Activated CD8-positive, alpha-beta memory T cell treated with anti-CD3 and anti-CD28 coated beads, Interleukin-2, amount 50 U/mL, for 48 hours (primary cell): ENCODE data around the gene A3GALT2.
A peak's percentile ranks its signal among the peaks of the same experiment; 100 is the strongest.
"Not testable (repeated sequence)": the region's sequence is repeated elsewhere in the genome, so short reads cannot be mapped to it uniquely, and the experiment has no call there.

Experiments
- DNase-seq: peaks from one replicate; pipeline ENCODE4 v3.0.0-alpha.2; 2020

A3GALT2 gene

DNA sequence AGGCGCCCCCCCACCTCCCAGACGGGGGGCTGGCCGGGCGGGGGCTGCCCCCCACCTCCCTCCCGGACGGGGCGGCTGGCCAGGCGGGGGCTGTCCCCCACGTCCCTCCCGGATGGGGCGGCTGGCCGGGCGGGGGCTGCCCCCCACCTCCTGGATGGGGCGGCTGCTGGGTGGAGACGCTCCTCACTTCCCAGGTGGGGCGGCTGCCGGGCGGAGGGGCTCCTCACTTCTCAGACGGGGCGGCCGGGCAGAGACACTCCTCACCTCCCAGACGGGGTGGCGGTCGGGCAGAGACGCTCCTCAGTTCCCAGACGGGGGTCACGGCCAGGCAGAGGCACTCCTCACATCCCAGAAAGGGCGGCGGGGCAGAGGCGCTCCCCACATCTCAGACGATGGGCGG, 11.5 kb downstream of the A3GALT2 start:
- not testable (repeated sequence) for DNase-seq

DNA sequence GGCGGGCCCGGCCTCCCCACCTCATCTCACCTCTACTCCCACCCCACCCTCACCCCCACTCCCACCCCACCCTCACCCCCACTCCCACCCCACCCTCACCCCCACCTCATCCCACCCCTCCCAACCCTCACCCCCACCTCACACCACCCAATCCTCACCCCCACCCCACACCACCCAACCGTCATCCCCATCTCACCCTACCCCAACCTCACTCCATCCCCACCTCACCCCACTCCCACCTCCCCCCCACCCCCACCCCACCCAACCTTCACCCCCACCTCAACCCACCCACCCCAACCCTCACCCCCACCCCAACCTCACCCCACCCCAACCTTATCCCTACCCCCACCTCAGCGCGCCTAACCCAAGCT, 13.4 kb downstream of the A3GALT2 start:
- DNase-seq = no peak

DNA sequence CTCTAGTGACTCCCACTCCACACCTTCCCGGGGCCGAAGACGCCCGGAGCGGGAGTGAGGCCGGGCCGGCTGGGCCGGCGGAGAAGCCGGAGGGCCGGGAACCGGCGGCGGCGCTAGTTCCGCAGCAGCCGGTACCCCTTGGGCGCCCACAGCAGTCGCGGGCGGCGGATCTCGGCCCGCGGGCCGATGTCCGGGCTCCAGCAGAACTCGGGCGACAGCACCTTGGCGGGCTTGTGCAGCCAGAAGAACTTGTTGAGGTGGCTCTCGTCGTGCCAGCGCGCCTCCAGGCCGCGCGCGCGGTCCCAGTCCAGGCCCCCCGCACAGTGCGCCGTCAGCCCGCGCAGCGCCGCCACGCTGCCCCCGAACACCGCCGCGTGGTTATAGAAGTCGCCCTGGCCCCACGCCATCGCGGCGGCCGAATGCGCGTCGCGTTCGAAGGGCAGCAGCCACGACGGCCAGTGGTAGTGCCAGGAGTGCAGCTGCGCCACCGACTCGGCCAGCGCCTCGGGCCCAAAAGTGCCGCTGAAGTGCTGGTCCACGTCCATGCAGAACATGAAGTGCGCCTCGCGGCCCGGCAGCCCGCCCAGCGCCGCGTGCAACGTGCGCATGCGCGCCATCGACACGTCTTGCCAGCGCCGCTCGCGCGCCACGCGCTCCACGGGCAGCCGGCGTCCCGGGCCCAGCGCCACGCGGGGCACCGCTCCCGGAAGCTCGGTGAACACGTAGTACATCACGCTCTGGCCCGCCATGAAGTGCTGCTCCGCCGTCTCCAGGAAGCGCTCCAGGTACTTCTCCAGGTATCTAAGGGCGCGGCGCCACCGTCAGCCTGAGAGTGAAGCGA, 14.0 kb downstream of the A3GALT2 start:
- no peak for DNase-seq

DNA sequence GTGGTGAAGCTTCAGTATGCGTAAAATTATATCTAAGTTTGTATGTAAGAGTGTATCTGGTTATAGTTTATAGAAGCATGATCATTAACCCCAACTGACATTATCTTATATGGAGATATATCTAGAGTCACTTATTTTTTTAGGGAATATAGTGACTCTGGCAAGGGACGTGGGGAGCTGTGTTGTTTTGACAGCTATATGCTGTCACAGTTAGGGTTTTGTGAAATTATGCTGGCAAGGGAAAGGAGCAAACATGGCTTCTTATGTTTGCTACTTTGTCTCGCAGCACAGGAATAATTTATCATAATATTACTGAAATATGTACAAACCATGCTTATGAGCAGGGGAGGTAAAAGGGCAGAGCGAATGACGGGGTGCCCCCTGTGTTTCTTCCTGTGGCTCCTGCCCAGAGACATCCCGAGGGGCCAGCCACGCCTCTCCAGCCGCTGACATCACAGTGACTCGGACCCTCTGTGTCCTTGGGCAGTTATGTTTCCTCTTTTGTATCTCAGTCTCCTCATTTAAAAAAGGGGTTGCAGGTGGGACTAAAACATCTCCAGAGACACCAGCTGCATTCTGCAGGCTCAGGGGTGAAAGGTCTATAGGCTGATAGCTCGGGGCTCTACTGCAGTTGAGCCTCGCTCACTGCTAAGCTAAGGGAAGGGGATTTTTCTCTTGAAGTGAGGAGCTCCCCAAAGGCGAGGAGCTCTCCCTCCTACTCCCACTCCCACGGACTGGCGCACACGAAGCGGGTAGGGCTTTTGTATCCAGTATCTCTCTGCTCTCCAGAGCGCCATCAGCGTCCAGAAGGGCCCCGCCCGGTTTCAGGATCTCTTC, 14.9 kb downstream of the A3GALT2 start:
- DNase-seq = no peak

DNA sequence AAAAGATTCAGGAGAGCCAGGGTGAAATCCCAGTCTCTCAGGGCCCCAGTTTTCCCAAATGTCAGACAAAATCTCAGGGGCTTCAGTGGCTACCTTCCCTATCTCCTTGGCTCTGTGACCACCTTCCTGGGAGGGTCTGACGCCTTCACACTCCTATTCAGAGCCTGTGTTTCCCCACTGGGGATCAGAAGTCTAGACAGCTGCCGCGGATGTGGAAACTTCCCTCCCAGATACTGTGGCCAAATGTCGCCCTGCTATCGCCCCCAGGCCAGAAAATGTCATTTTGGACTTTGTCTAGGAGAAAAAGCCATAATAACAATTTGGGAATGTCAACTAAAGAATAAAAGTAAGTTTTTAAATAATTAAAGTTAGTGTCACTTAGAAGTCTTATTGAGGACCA, 15.9 kb downstream of the A3GALT2 start:
- no peak for DNase-seq

DNA sequence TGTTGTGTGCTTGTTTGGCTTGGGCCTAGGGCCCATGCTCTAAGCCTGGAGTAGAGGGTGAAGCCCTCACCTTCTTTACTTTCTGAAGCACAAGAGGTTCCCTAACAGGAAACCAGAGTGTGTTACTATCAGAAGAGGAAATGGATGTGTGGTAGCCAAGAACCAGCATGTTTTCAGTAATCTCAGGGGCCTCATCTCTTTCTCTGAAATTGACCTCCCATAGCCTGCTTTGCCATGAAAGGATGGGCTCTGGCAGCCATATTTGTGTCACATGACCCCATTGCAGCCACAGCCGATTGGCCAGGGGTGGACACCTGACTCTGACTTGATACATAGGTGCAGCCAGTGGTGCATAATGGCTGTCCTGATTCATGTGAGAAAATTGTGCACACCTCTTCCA, 18.6 kb downstream of the A3GALT2 start:
- no peak for DNase-seq

DNA sequence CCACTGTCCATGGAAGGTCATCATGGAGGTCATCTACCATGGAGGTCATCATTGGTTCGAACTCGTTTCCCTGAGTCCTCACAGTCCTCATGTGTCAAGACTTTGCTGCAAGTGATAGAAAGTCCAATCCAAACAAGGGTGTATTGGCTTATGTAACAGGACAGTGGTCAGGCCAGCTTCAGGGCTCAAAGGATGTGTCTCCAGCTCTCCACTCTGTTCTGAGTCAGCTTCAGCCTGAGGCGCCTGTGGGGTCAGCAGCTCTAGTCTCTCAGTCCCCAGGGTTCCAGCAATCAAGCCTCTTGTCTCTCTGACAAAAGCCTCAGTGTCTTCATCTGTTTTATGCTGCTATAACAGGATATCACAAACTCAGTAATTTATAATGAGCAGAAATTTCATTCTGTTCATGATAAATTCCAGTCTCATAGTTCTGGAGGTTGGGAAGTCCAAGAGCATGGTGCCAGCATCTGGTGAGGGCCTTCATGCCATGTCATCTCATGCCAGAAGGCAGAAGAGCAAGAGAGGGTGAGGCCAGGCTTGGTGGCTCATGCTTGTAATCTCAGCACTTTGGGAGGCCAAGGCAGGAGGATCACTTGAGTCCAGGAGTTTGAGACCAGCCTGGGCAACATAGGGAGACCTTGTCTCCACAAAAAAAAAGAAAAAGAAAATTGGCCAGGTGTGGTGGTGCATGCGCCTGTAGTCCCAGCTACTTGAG, 19.5 kb downstream of the A3GALT2 start:
- DNase-seq = no peak

DNA sequence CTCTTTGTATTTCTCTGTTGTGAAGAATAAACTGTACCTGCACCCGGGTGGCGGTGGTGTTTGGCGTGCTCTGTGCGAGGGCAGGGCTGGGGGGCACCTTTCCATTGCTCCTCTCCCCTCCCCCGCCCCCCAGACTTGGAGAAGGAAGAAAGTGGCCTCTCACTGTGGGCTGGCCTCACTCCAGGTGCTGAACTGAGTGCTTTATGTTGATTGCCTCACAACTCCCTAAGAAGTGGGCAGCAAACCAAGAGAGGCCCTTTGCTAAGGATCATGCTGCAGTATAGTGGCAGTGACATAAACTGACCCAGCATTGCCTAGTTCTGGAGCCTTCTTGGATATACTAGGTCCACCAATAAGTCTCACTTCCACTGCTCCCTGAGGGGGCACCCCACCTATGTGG, 20.2 kb downstream of the A3GALT2 start:
- DNase-seq = no peak

DNA sequence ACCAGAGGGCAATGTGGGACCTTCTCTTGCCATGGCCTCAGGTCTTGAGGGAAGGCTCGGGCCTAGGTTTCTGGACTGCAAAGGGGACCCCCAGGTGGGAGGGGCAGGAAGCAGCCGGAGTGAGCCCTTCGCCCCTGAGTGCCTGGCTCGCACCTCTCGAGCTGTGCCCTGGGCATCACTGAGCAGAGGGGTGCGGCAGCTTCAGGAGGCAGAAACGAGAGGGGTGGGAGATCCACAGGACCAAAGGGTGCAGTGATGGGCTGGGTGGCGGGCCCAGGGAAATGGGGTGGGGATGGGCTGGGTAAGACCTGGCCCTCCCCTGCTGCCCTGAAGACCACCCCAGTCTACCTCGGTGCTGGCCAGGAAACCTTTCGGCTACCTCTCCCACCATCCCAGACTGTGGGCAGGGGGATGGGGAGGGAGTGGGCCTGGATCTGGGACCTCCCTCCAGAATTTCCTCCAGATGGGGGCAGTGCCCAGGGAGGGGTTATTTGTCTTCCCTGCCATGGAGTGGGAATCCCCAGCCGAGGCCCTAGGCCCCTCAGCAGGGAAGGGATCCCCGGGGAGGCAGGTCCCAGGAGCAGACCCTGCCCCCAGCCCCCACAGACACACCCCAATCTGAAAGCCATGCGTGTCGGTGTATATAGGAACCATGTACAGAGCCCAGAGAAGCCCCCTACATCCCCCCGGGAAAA, 21.3 kb downstream of the A3GALT2 start:
- DNase-seq = no peak

DNA sequence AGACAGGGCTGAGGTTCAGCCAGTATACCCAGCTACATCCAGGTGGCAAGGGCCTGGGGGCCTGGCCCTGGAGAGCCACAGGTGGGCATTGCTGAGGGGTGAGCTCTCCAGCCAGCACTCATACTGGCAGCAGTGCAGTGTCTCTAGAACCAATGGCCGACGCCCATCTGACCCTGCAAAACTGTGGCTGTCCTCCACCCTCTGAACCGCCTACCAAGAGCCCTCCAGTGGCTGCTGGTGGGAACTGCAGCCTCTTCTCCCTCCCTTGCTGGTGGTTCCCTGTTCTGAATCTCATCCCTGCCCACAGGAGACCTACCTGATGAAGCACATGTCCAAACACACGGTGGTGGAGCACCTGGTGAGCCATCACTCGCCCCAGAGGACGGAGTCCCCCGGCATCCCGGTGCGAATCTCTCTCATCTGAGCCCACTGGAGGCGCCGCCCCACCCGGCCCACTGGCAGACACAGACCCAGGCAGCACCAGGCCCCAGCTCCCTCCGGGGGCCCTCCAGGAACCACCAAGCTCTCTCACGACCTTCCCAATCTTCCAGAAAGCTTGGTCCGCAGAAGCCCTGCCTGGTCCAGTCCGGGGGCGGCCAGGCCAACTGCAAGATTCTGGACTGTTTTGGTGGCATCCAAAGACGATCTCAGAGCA, 22.1 kb downstream of the A3GALT2 start:
- peak; percentile 82 for DNase-seq

DNA sequence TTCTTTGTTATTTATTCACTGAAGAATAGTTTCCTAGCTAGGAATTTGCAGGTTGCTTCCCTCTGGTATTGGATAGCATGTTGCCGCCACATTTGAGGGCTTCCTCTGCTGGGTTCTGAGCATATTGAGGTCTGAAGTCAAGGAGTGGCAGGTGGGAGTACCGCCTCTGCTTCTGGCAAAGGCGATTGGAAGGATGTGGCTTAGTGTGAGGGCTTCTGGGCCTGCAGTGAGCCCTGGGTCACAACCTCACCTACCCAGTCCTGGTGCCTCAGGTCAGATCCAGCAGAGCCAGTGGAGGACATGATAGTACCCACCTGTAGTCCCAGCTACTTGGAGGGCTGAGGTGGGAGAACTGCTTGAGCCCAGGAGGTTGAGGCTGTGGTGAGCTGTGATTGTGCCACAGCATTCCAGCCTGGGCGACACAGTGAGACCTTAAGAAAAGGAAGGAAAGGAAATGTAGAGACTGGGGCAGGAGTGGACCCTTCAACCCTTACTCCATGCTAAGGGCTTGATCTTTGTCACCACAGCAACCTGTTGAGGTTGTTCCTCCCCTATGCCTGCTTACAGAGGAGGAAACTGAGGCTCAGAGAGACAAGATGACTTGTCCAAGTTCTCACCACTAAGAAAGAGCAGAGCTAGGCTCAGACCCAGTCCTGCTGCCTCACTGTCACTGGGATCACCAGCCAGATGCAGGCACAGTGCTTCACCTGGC, 22.8 kb downstream of the A3GALT2 start:
- DNase-seq = no peak

DNA sequence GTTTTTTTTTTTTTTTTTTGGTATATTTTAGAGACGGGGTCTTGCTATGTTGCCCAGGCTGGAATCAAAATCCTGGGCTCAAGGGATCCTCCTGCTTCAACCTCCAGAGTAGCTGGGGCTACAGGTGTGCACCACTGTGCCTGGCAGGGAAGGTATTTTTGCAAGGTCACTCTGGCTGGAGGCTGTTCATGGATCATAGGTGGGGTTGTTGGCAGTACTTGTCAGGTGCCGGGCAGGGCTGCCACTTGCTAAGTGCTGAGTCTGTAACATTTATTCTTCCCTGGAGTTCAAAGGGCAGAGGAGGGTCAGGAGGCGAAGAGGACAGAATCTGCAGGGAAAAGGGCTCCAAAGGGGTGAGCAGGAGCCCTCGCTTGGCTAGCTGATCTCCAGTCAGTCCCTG, 24.1 kb downstream of the A3GALT2 start:
- DNase-seq = no peak

DNA sequence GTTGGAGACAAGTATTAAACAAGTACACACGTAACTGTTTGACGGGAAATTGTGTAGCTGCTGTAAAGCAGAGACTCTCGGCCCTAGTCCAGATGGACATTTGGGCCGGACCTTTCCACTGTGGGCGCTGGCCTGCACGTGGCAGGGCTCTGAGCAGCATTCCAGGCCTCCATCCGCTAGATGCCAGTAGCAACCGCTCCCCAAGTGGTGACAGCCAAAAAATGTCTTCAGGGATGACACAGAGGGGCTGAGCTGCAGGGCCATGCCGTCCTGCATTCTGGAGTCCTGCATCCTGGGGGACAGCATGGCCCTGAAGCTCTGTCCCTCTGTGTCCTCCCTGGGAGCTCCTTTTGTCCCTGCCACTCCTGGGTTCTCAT, 24.8 kb downstream of the A3GALT2 start:
- no peak for DNase-seq

DNA sequence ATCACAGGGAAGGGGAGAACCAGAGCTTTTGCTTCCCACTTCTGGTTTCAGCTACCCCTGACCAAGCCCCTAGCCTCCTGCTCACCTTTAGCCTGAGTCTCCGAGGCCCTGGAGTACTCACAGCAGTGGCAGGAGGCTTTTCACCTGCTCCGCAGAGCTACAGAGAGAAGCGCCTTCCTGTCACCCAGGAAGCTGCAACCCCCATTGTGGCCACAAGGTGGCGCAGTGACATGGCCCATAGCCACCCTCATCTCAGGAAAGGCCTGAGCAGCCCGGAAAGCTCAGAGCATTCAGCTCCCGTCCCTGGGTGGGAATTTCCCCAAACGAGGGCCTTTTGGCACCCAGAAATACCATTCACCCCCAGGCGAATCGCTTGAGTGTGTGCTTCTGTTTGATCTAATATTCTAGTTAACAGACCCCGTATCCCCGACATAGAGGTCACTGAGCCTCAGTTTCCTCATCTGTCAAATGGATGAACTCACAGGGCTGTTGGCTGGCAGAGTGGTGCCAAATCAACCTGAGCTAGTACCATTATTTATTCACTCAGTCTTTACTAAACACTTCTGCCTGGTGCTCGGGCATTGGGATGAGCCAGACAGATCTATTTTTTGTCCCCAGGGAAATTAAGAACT, 25.3 kb downstream of the A3GALT2 start:
- DNase-seq = peak; percentile 97

DNA sequence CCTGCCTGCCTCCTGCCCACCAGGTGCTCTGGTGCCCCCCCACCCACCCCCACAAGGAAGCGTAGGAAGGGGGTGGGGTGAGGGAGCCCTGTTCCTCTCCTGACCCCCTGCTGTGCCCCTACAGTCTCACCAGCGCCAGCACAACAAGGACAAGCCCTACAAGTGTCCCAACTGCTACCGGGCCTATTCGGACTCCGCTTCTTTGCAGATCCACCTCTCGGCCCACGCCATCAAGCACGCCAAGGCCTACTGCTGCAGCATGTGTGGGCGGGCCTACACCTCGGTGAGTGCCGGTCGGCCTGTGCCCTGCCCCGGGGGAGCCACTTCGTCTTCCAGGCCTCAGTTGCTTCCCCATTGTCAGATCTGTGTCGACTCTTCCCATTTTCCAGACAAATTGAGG, 25.9 kb downstream of the A3GALT2 start:
- DNase-seq = no peak

DNA sequence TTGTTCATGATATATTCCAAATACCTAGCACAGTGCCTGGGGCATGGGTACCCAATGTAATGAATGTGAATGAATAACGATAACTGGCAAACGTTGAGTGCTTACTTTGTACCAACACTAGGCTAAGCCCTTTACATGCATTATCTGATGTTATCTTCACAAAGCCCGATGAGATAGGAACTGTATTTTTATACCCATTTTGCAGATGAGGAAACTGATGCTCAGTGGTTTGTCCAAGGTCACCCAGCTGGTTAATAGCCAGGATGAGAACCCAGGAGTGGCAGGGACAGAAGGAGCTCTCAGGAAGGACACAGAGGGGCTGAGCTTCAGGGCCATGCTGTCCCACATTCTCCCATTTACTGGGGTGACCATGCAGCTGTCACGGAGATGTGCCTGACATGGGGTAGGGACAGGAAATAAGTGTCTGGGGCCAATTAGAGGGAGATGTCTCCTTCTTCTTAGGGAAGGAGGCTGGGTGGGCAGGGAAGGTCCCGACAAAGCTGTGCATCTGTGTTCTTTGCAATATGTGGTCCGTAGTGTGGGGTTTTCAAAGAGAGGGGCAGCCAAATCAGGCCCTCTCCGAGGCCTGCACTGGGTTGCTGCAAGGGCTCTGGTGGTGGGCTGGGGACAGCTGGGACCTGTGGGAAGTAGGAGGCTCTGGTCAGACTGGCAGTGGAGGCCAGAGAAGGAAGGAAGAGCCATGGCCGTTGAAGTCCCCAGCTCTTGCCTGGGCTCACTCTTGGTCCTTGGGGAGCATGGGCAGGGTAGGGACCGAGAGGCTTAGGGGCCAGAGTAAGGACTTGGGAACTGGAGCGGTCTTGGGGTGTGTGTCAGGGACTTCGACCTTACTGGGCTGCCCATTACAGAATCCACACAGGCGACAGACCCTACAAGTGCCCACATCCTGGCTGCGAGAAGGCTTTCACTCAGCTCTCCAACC, 26.6 kb downstream of the A3GALT2 start:
- DNase-seq = no peak

DNA sequence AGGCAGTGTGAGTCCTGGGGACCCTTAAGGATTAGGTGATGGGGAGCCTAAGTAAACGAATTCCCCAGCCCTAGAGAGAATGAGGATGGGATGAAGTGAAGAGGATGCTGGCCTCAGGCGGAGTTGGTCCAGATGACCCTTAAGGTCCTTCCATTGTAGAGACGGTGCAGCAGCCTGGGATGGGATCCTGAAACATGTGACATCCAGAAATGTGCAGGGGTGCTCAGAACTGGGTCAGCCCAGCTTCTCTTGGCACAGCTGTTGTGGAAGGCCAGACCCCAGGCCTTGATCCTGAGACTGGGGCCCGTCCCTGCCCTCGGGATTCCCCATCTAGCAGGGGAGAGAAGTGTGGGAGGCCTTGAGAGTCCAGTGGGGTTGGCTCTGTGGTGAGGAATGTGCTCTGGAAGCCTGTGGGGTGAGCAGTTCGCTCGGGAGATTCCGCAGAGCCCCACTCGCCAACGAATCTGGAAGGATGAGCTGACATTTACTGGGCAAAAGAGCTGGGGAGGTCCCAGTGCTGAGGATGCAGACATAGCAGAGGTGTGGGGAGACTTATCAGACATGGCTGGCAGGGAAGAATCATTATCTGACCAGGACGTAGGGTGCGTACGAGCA, 28.1 kb downstream of the A3GALT2 start:
- no peak for DNase-seq

DNA sequence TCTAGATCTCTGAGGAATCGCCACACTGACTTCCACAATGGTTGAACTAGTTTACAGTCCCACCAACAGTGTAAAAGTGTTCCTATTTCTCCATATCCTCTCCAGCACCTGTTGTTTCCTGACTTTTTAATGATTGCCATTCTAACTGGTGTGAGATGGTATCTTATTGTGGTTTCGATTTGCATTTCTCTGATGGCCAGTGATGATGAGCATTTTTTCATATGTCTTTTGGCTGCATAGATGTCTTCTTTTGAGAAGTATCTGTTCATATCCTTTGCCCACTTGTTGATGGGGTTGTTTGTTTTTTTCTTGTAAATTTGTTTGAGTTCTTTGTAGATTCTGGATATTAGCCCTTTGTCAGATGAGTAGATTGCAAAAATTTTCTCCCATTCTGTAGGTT, 30.3 kb downstream of the A3GALT2 start:
- DNase-seq = not testable (repeated sequence)

DNA sequence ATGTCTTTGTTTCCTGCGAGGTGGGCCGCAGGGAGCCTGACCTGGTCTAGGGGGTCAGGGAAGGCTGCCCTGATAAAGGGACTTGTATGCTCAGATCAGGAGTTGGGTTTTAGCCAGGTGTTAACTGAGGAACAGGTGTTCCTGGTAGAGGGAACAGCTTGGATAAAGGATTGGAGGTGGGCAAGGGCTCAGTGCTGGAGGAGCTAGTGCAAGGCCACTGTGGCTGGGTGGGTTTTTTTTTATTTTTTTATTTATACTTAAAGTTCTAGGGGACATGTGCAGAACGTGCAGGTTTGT, 31.1 kb downstream of the A3GALT2 start:
- DNase-seq = no peak
